ENCODE measurements around the gene ADD2.

- no peak for TF ChIP-seq CTCF (IDR thresholded peaks at IDR 0.05; ENCODE audit: low read depth, low read length, poor library complexity, severe bottlenecking)
- TF ChIP-seq EZH2phosphoT487 (IDR thresholded peaks at IDR 0.05; ENCODE audit: borderline replicate concordance, low read length) = no peak
Observed at GRCh38 chr2:70633508-70633907, 134.5 kb downstream of the ADD2 start.

Measured in DOHH2 (cell line).